HepG2 (cell line): ENCODE data around the gene PRKACA. TPM values are rescaled to one million over a fixed set of nuclear protein-coding genes. Genes with fewer than 3 reads are reported as not detected.
A peak's percentile ranks its signal among the peaks of the same experiment; 100 is the strongest.

Experiments
- CHD4 ChIP-seq: fragments of 200-600 bp; sonication (generic); IDR thresholded peaks from 2 replicates; pipeline ENCODE4 v1.7.0; 2017; ENCODE audit warnings: mild to moderate bottlenecking, low read length, borderline replicate concordance
- JUND ChIP-seq: sonication (generic); formaldehyde crosslinking; IDR thresholded peaks from 2 replicates; pipeline ENCODE4 v1.8.0; 2022; ENCODE audit warnings: mild to moderate bottlenecking, missing genetic modification reagents
- KLF15 ChIP-seq: sonication (generic); formaldehyde crosslinking; IDR thresholded peaks from 2 replicates; pipeline ENCODE4 v1.8.1; 2023; ENCODE audit warnings: borderline replicate concordance, mild to moderate bottlenecking, inconsistent platforms, missing genetic modification reagents, mixed read lengths
- NBN ChIP-seq: fragments of 450-650 bp; conservative IDR thresholded peaks from 2 replicates; pipeline ENCODE4 v1.6.1; 2017
- NFE2L1 ChIP-seq: sonication (generic); formaldehyde crosslinking; IDR thresholded peaks from 2 replicates; pipeline ENCODE4 v1.4.0; 2020; ENCODE audit warnings: missing genetic modification reagents, mild to moderate bottlenecking, borderline replicate concordance
- ZBTB33 ChIP-seq: sonication (generic); formaldehyde crosslinking; IDR thresholded peaks from 2 replicates; pipeline ENCODE4 v1.4.0; 2020; ENCODE audit warnings: missing genetic modification reagents
- ZNF12 ChIP-seq: sonication (generic); formaldehyde crosslinking; IDR thresholded peaks from 2 replicates; pipeline ENCODE4 v1.5.0; 2020; ENCODE audit warnings: missing genetic modification reagents
- ZNF350 ChIP-seq: sonication (generic); formaldehyde crosslinking; IDR thresholded peaks from 2 replicates; pipeline ENCODE4 v1.4.0; 2020; ENCODE audit warnings: mild to moderate bottlenecking, low read depth, missing genetic modification reagents, borderline replicate concordance
- ZNF513 ChIP-seq: sonication (generic); formaldehyde crosslinking; conservative IDR thresholded peaks from 2 replicates; pipeline ENCODE4 v1.5.0; 2020; ENCODE audit warnings: missing genetic modification reagents
- ZNF564 ChIP-seq: sonication (generic); formaldehyde crosslinking; IDR thresholded peaks from 2 replicates; pipeline ENCODE4 v1.8.1; 2023; ENCODE audit warnings: mild to moderate bottlenecking, missing genetic modification reagents
- ZNF589 ChIP-seq: sonication (generic); formaldehyde crosslinking; conservative IDR thresholded peaks from 2 replicates; pipeline ENCODE4 v1.8.0; 2022; ENCODE audit warnings: mild to moderate bottlenecking, moderate library complexity, missing genetic modification reagents
- ZNF83 ChIP-seq: sonication (generic); formaldehyde crosslinking; IDR thresholded peaks from 2 replicates; pipeline ENCODE4 v1.4.0; 2020; ENCODE audit warnings: missing genetic modification reagents, mild to moderate bottlenecking, borderline replicate concordance
- polyA plus RNA-seq, 8 experiments: library from polyadenylated mRNA; depleted of rRNA in 3 of 8; stranded (reverse) in 7 of 8; unstranded in 1 of 8; fragments of >200 nt; fragmentation: Illumina TruSeq in 4 of 8; extraction: Trizol in 4 of 8; gene quantifications; 2 replicates each; pipeline versions ENCODE4 v1.2.1 to v1.2.3, GENCODE V29; 2011 to 2016; ENCODE audit warnings: low read depth in 4 of 8, missing spikeins in 1 of 8, mixed read lengths in 1 of 8; ENCODE audit not compliant: insufficient read depth in 1 of 8
- total RNA-seq, 5 experiments: library from RNA; depleted of rRNA; stranded (reverse); fragments of >200 nt; fragmentation: Illumina TruSeq; extraction: Trizol; gene quantifications; 2 replicates each; pipeline ENCODE4 v1.2.3, GENCODE V29; 2016; ENCODE audit warnings: low read depth in 1 of 5
- TF ChIP-seq, protein P1 (sequence below): sonication (generic); formaldehyde crosslinking; IDR thresholded peaks from 2 replicates; pipeline ENCODE4 v1.8.0; 2022; ENCODE audit warnings: low read depth, missing genetic modification reagents
- TF ChIP-seq, protein P2 (sequence below): sonication (generic); formaldehyde crosslinking; IDR thresholded peaks from 2 replicates; pipeline ENCODE4 v1.4.0; 2020; ENCODE audit warnings: missing genetic modification reagents, borderline replicate concordance
- TF ChIP-seq, protein P3 (sequence below): IDR thresholded peaks from 2 replicates; pipeline ENCODE4 v1.6.1; 2016; ENCODE audit warnings: mild to moderate bottlenecking, missing biosample characterization, missing genetic modification reagents
- TF ChIP-seq, protein P4 (sequence below): sonication (generic); formaldehyde crosslinking; IDR thresholded peaks from 2 replicates; pipeline ENCODE4 v1.8.0; 2022; ENCODE audit warnings: missing genetic modification reagents, mild to moderate bottlenecking, inconsistent platforms, borderline replicate concordance

The PRKACA gene
- total and polyA plus RNA-seq, 2 of the 13 experiments (the other 11 are each of a cell fraction or from before 2014, with no cell fraction given), result 11.0 to 18.2 TPM

- TF ChIP-seq, protein P1, sequence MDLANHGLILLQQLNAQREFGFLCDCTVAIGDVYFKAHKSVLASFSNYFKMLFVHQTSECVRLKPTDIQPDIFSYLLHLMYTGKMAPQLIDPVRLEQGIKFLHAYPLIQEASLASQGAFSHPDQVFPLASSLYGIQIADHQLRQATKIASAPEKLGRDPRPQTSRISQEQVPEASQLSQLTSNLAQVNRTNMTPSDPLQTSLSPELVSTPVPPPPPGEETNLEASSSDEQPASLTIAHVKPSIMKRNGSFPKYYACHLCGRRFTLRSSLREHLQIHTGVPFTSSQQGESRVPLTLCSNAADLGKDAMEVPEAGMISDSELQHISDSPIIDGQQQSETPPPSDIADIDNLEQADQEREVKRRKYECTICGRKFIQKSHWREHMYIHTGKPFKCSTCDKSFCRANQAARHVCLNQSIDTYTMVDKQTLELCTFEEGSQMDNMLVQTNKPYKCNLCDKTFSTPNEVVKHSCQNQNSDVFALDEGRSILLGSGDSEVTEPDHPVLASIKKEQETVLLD (CRISPR knock-in tag), result peak; percentile 78
- TF ChIP-seq ZNF513 (CRISPR knock-in tag), result no peak
- no peak for TF ChIP-seq NBN
- TF ChIP-seq, protein P2, sequence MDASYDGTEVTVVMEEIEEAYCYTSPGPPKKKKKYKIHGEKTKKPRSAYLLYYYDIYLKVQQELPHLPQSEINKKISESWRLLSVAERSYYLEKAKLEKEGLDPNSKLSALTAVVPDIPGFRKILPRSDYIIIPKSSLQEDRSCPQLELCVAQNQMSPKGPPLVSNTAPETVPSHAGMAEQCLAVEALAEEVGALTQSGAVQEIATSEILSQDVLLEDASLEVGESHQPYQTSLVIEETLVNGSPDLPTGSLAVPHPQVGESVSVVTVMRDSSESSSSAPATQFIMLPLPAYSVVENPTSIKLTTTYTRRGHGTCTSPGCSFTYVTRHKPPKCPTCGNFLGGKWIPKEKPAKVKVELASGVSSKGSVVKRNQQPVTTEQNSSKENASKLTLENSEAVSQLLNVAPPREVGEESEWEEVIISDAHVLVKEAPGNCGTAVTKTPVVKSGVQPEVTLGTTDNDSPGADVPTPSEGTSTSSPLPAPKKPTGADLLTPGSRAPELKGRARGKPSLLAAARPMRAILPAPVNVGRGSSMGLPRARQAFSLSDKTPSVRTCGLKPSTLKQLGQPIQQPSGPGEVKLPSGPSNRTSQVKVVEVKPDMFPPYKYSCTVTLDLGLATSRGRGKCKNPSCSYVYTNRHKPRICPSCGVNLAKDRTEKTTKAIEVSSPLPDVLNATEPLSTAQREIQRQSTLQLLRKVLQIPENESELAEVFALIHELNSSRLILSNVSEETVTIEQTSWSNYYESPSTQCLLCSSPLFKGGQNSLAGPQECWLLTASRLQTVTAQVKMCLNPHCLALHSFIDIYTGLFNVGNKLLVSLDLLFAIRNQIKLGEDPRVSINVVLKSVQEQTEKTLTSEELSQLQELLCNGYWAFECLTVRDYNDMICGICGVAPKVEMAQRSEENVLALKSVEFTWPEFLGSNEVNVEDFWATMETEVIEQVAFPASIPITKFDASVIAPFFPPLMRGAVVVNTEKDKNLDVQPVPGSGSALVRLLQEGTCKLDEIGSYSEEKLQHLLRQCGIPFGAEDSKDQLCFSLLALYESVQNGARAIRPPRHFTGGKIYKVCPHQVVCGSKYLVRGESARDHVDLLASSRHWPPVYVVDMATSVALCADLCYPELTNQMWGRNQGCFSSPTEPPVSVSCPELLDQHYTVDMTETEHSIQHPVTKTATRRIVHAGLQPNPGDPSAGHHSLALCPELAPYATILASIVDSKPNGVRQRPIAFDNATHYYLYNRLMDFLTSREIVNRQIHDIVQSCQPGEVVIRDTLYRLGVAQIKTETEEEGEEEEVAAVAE (CRISPR knock-in tag), result peak; percentile 92
- TF ChIP-seq, protein P3, sequence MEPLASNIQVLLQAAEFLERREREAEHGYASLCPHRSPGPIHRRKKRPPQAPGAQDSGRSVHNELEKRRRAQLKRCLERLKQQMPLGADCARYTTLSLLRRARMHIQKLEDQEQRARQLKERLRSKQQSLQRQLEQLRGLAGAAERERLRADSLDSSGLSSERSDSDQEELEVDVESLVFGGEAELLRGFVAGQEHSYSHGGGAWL, result peak; percentile 25; the same call in 1 of the 2 replicates
- no peak for TF ChIP-seq ZBTB33 (CRISPR knock-in tag)
- peak; percentile 57; the same call in 1 of the 2 replicates for TF ChIP-seq ZNF12 (CRISPR knock-in tag)
- TF ChIP-seq, protein P4, sequence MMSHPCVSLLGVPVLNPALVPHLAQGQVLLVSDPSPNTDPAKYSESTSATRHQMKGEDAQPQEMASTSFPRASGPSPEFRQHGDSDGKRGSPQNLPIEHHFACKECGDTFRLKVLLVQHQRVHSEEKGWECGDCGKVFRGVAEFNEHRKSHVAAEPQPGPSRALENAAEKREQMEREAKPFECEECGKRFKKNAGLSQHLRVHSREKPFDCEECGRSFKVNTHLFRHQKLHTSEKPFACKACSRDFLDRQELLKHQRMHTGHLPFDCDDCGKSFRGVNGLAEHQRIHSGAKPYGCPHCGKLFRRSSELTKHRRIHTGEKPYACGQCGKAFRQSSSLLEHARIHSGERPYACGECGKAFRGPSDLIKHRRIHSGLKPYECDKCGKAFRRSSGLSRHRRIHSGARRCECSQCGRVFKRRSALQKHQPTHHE, result peak; percentile 35; the same call in 1 of the 2 replicates
- peak; percentile 90 for TF ChIP-seq ZNF589 (CRISPR knock-in tag)
- TF ChIP-seq ZNF564 (CRISPR knock-in tag), result peak; percentile 24; the same call in 1 of the 2 replicates
- TF ChIP-seq NFE2L1, result no peak
- 0 out of 2 replicates have a peak, but pooled peaks have one; percentile 68 for TF ChIP-seq KLF15 (CRISPR knock-in tag)
- TF ChIP-seq ZNF350 (CRISPR knock-in tag), result peak; percentile 77; the same call in 1 of the 2 replicates
- TF ChIP-seq JUND, result no peak
- TF ChIP-seq ZNF83 (CRISPR knock-in tag), result 0 out of 2 replicates have a peak, but pooled peaks have one; percentile 38
- TF ChIP-seq CHD4, result no peak
These were observed 19.1 kb upstream of the PRKACA start, which contains the start of gene ASF1B (continued) for GRCh38 chr19:14136509-14137281.
